HUDEP-2 (cell line): ENCODE data around the gene PRAC2.
"Not testable (repeated sequence)": the region's sequence is repeated elsewhere in the genome, so short reads cannot be mapped to it uniquely, and the experiment has no call there.

ENCODE experiments used
- DNase-seq, 76 experiments: peaks; one replicate each; lab custom pipeline; 2025; ENCODE audit not compliant: unreplicated experiment in 76 of 76; lab: John Stamatoyannopoulos, UW

Gene PRAC2

GRCh38 chr17:48722915-48723422 lies at the start of gene PRAC2:
Gene PRAC2 (plus strand): TSS chr17:48723185. CDS start chr17:48724411, 1,226 bp downstream.
- no peak for DNase-seq

DNA sequence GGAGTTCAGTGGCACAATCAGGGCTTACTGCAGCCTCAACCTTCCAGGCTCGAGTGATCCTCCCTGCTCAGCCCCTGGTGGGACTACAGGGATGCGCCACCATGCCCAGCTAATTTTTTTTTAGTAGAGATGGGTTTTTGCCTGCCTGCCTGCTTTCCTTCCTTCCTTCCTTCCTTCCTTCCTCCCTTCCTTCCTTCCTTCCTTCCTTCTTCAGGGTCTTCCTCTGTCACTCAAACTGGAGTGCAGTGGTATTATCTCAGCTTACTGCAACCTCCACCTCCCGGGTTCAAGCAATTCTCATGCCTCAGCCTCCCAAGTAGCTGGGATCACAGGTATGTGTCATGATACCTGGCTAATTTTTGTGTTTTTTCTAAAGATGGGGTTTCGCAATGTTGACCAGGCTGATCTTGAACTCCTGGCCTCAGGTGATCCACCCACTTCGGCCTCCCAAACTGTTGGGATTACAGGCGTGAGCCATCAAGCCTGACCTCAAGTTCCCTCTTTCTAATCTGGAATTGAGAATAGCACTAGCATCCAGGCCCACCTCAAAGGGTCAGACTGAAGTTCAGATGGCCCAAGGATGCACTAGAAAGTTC lies 45.9 kb upstream of the PRAC2 start:
- DNase-seq = no peak

DNA sequence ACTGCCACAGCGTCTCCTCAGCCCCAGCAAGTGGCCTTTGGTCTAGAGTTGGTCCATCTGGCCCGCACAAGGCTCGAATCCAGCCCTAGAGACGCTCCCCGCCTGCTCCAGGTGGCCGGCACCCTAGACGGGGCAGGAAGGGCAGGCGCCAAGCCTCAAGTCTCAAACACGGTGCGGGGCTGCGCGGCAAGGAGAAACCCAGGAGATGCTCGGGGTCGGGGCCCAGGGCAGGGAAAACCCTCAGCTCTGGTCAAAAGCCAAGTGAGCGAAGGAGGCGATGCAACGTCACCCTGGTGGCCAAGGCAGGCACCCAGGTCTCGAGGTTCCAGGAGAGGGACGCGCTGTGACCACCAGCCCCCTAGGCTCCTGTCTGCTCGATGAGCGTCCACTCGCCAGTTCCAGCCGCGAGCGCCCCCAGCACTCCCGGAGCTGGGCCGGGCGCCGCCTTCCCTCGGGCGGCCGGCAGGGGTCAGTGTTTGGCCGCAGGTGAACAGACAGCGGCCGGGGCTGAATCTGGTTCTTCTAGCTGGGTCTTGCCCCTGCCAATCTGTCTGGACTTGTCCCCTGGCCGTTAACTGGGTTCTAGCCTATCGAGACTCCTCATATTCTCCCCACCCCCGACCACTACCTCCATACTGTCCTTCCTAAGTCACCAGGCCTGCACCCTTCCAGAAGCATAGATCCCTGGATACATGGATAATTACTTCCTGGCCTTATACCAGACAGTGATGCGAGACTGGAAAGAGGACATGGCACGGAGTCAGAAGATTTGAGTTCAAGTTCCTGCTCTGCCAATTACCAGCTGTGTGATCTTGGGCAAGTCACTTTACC lies 44.6 kb upstream of the PRAC2 start:
- peak in 50 of 76 experiments; percentile 1 to 71 (median 26) for DNase-seq

GRCh38 chr17:48679385-48680096 lies 43.4 kb upstream of the PRAC2 start:
- DNase-seq = no peak

GRCh38 chr17:48681609-48682008 lies 41.4 kb upstream of the PRAC2 start:
- no peak for DNase-seq

GRCh38 chr17:48690655-48691054 lies 32.3 kb upstream of the PRAC2 start:
- DNase-seq = no peak

- DNase-seq = no peak
Observed at GRCh38 chr17:48692049-48692448, 30.9 kb upstream of the PRAC2 start.

DNA sequence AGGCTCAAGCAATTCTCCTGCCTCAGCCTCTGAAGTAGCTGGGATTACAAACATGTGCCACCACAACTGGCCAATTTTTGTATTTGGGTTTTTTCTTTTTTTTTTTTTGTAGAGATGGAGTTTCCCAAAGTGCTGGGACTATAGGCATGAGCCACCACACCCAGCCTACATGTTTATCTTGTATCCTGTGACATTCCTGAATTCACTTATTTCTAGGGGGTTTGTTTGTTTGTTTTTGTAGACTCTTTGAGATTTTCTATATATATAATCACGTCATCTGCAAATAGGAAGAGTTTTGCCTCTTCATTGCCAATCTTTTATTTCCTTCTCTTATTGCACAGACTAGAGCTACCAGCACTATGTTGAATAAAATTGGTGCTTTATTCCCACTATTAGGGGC lies 29.8 kb upstream of the PRAC2 start:
- no peak for DNase-seq

- DNase-seq = no peak
Observed at GRCh38 chr17:48701864-48702532, 21.0 kb upstream of the PRAC2 start.

DNA sequence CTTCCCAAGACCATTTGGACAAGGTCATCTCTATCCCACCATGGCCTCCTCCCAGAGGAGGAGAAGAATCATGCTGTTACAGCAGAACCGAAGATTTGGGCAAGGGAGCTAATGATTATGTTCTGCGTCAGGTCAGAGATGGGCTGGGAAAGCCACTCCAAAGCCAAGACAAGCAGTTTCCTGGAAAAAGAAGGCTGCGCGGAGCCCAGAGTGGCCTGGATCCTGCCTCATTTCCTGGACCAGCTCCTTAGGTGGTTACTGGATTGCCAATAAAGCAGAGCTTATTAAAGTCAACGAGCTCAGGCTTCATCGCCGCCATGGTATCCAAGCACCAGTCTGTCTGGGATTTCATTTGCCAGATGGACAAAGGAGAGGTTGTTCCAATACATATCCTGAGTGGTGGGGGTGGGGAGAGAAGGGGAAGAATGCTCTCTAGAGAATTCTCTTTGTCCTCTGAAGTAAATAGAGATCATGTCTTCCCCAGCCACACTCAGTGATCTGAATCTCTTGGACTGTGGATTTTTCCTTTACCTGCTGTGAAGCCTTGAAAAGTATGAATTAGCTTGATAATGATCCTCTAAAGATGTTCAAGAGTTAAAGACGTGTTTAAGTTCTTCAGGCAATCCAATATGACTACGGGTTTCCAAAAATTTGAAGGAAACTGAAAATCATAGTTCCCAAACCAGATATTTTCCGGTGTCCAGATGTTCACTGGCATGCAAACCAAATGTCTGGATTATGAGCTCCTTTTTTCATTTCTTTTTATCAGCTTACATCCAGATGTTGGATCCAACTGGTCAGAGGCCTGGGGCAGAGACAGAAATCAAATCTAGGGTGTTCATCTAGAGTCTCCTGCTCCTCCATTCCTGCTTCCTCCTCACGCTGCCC lies 18.4 kb upstream of the PRAC2 start:
- no peak for DNase-seq

- no peak for DNase-seq
Observed at GRCh38 chr17:48711128-48711527, 11.9 kb upstream of the PRAC2 start.

DNA sequence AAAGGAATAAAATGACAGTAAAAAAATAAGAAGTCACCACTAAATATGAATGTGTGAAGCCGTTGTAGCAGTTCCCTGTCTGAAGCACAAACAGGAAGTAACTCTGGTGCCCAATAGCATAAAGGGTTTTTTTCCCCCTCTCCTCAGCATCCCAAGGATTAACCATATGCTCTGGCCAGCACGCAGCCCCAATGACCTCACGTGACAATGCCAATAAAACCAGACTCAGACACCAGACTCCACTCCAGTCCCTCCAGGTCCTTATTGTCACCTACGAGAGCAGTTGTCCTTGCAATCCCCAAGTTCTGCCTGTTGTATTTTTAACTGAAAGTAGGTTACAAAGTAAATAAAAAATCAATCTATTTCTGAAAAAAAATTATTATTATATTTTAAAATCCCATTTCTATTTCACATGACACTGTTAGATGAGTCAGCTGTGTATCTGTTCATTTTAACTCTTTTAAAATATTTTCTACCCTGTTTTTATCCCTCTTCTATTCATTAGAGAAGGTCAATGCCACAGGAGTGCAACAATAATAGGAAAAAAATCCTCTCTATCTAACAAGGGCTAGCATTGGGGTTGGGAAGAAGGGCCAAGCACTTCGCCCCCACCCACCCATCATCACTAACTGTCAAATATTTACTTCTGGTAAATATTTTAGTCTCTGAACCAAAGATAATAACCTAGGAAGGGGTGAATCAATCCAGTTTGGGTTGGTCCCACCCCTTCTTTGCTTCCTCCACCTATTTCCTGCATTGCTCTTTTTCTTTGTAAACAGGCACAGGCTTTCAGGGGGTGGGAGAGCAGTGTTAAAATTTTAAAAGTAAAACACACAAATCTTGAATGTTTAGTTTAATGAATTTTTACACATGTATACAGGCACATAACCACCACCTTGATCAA lies 7.2 kb upstream of the PRAC2 start:
- DNase-seq = no peak

- DNase-seq = not testable (repeated sequence)
Observed at GRCh38 chr17:48716549-48716948, 6.4 kb upstream of the PRAC2 start.

- no peak for DNase-seq
Observed at GRCh38 chr17:48717367-48718226, 5.4 kb upstream of the PRAC2 start.

DNA sequence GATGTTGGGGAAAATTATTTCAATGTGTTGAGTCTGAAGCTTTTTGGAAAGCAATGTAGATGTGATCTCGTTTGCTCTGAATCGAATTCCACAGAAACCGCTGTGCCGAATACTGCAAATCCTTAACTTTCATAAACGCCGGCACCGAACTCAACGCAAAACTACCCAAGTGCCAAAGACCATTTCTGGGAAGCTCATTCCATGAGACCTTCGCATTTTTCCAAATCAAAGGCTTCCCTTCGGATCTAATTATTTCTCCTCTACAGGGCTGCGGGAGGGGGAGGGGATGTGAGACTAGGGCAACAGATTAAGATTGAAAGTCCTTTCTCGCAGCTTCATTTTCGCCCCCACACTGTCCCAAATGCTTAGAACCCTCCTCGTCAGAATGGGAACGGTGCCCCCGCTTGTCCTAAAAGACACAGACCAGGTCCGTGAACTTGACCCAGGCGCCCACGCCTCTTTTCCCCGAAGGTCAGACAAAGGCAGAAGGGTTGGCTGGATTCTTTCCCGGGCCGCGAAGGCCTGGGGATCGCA lies 4.7 kb upstream of the PRAC2 start:
- no peak for DNase-seq

GRCh38 chr17:48718761-48719641 lies 4.0 kb upstream of the PRAC2 start:
- no peak for DNase-seq
